Fibroblast of skin of abdomen (primary cell): ENCODE measurements around the gene REV1.
"Not testable (repeated sequence)": the region's sequence is repeated elsewhere in the genome, so short reads cannot be mapped to it uniquely, and the experiment has no call there.

ENCODE experiments used
- DNase-seq: peaks from one replicate; pipeline ENCODE4 v3.0.0-alpha.2; 2013

Gene REV1

DNA sequence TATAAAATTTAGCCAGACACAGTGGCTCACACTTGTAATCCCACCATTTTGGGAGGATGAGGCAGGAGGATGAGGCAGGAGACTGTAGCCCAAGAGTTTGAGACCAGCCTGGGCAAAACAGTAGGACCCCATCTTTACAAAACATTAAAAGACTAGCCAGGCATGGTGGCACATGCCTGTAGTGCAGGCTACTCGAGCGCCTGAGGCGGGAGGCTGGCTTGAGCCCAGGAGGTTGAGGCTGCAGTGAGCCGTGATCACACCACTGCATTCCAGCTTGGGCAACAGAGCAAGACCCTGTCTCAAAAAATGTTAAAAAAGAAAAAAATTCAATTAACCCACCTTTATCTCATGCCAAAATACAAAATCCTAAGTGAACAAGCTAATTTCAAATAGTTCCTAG is 4.0 kb downstream of the REV1 start:
- DNase-seq: no peak

DNA sequence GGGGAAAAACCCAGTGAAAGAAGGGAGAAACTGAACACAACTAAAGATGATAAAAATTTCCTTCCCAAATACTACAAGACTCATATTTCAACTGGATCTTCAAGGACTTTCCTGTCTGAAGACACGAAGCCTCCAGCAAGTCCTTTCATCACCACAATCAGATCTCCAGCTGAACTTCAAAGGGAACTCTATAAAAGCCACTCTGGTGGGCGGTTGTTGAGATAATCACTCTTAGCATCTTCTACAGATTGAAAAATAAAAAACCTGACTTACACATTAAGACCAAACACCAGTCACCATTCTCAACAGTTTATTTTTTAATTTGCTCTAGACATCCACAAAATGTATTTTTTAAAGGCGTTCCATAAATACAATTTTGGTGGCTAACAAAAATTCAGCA is 4.4 kb downstream of the REV1 start:
- no peak for DNase-seq

DNA sequence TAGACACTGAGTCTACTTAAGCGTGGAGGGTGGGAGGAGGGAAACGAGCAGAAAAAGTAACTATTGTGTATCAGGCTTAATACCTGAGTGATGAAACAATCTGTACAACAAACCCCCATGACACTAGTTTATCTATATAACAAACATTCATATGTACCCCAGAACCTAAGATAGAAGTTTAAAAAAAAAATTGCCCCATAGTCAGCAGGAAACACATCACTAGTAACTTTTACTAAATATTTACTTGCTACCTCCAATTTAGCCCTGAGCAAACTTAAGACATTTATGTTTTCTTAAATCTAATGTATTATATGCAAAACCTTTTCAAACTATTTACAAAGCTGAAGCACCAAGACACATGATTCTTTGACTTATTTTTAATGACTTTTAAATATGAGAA is 5.6 kb downstream of the REV1 start:
- no peak for DNase-seq

DNA sequence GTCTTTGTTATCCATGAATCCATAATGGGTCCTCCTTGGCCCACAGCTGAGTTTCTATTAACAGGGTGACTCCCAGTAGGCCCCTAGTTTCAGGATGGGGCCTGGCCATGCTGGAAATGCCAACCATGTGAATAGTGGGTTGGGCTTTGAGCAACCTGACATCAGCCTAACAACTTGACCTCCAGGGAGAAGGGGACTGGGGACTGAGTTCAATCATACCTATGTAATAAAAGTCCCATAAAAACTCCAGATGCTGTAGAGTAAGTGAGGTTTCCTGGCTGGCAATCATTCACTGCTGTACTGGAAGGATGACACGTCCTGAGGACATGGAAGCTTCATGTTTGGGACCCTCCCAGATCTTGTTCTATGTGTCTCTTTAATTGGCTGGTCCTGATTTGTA is 7.9 kb downstream of the REV1 start:
- peak; percentile 30 for DNase-seq

DNA sequence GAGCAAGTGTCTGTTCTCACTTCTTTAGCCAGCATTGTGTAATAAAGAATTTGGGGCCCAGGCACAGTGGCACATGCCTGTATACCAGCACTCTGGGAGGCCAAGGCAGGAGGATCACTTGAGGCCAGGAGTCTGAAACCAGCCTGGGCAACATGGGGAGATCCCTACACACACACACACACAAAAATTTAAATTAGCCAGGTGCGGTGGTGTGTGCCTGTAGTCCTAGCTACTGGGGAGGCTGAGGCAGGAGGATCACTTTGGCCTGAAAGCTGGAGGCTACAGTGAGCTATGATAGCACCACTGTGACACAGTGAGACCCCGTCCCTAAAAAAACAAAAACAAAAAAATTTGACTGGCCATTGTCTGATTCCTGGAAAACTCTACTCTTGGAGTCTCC is 8.3 kb downstream of the REV1 start:
- DNase-seq: no peak

DNA sequence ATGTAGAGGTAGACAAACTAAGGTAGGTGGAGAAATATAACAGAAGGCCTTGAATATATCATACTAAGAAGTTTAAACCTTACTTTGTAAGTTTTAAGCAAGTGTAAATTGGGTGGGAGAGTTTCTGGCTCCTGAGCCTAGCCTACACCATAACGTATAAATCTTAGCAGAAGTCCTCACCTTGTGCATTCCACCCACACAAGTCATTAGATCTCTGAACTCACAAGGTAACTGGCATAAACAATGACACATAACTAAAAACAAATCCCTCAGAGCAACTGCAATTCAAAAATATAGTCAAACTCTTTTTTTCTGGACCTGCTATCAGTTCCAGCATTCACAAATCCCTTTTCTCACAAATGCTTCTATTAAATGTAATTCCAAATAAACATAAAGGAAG is 9.4 kb downstream of the REV1 start:
- DNase-seq: no peak

DNA sequence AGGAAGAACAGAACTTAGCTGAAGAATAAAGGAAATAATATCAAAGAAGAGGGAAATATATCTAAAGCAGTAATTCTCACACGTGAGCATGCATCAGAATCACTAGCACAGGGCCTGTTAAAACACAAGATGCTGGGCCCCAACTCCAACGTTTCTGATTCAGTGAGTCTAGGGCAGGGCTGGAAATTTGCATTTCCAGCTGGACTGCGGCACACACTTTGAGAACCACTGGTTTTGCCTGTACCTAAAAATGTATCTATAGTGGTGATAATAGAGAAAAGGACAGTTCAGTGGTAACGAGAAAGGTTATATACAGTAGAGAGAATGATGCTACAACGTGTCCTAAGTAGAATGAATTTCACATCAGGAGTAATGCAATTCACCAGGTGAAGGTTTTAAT is 11.2 kb downstream of the REV1 start:
- no peak for DNase-seq

DNA sequence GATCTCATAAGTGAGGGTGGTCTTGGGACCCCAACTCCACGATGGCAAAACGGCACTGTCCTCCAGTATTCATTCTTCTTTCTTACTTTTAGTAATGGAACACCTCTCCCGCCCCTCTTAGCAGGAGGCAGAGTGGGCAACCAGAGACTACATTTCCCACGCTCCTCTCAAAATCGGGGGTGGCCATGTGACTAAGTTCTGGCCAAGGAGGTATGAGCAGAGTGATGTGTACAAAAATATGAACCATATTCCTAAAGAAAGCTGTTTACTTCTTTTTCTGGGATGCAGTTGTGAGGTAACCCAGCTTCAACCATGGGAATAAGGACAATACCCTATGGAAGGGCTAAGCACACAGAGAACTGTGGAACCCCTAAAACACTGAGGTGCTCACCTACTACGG is 12.8 kb downstream of the REV1 start:
- no peak for DNase-seq

DNA sequence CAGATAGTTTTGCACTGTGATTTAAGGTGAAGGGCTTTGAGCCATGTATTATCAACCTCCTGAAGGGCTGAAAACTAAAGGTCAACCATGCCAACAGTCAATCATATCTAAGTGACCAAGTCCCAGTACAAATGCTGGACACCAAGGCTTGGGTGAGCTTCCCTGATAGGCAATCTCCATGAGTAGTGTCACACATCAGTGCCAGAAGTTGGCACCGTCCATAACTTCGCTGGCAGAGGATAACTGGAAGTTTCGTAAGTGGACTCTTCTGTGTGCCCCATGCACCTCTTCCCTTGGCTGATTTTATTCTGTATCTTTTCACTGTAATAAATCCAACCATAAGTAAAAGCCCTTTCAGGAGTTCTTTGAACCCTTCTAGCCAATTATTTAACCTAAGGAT is 13.2 kb downstream of the REV1 start:
- no peak for DNase-seq

DNA sequence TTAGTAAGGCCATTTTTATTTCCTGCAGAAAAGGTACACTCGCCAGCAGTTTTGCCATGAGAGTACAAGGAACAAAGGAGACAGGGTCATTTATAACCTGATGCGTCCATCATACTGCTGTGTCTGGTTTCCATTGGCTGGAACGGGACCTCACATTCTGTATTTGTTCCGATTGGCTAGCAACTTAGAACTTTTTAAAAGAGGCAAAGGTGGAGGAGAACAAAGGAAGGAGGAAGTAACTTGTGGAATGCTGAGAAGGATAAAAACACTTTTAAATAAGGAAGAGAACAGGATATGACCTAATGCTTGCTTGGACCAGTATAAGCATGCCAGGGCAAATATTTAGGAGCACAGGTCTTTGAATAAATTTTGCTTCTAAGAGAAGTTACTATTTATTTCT is 14.7 kb downstream of the REV1 start:
- DNase-seq: not testable (repeated sequence)

DNA sequence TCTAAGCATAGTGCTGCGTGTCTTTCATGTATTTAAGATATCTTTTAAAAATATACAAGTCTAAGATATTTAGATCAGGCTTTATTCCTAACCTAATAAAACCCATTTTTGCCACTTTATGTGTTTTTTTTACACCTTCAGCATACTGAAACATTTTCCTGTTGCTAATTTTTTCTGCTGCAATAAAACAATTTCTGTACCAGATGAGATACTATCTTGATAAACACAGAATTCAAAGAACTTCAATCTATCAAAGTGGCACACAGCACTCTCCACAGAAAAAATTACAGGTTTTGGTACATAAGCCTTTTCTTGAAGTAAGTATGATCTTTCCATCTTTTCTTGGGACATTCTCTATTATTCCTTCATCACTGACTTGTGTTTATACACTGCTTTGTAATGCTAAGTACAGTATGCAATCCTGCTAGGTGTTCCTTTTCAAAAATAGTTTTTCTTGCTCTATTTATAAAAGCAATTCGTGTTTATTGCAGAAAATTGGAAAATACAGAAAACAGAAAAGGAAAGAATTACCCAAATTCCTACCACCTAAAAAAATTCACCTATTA is 16.2 kb downstream of the REV1 start:
- no peak for DNase-seq

DNA sequence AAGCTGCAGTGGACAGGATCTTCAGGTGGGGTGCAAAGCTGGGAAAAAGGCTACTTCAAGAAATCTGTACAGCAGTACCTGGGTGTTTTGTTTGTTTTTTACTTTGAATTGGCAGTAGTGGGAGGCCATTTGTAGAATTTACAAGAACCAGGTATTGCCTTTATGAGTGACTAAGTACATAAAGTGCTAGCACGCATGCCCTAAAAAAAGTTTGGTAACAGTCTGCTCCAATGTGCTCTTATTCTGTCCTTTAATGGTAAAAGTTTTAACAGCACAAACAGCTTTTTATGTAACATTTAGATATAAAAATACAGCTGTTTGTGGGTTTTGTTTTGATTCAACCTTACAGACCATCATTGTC is 17.2 kb downstream of the REV1 start:
- no peak for DNase-seq

DNA sequence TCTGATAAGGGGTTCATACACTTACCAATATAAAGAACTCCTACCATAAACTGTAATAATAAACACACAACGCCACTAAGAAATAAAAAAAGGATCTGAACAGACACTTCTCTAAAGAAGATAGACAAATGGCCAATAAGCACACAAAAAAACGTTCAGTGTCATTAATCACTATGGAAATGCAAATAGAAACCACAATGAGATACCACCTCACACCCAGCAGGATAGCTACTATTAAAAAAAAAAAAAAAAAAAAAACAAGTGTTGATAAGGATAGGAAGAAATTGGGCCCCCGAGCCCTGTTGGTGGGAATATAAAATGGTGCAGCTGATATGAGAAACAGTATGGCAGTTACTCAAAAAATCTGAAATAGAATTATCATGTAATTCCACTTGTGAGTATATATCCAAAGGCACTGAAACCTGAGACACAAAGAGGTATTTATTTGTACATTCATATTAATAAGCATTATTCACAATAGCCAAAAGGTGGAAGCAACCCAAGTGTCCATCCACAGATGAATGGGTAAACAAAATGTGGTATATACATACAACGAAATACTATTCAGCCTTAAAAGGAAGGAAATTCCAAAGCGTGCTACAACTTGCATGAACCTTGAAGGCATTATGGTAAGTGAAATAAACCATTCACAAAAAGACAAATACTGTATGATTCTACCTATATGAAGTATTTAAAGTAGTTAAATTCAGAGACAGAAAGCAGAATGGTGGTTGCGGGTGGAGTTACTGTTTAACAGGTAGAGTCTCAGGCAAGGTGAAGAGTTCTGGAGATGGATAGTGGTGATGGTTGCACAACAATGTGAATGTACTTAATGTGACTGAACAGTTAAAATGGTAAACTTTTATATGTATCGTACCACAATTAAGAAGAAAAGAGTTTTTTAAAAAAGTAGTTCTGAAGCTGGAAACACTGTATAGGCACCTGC is 17.9 kb downstream of the REV1 start:
- DNase-seq: no peak

DNA sequence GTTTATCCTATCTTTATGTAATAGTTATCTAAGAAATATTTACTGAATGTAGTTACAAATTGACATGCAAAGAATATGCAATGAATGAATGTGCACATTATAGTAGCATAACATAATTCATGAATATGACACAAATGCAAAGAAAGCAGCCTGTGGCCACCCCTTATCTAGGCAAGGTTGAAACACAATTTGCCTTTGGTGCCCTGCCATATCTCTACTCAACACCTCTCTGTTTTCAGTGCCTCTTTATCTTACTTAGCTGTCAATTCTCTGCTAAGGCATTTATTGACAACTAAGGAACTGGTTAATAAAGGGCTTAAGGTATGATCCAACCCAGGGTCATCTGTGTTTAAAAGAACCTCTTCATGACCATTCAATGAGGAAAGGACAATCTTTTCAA is 18.9 kb downstream of the REV1 start:
- no peak for DNase-seq

DNA sequence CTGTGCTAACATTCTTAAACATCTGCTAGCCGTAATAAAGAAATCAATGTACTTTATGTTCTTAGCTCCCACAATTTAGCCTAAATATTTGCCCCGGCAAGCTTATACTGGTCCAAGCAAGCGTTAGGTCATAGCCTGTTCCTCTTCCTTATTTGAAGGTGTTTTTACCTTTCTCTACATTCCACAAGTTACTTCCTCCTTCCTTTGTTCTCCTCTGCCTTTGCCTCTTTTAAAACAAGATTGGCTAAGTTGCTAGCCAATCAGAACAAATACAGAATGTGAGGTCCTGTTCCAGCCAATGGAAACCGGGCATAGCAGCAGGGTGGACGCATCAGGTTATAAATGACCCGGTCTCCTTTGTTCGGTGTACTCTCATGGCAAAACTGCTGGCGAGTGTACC is 19.4 kb downstream of the REV1 start:
- not testable (repeated sequence) for DNase-seq

DNA sequence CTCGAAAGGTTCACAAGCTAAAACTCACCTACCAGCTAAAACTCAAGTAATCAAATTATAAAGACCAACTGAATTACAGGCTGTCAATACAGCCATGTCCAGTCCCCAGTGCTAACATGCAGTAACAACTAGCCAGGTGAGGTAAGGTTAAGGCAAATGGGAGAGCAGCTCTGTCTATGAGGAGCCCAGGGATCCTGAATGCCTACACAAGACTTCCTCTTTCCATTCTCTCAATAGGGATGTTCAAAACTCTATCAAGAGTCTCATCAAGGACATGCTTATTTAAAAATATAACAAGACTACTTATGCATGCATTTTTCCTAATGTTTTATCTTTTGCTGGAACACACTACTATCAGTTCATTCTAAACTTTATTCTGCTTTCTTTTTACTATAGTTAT is 20.4 kb downstream of the REV1 start:
- no peak for DNase-seq

DNA sequence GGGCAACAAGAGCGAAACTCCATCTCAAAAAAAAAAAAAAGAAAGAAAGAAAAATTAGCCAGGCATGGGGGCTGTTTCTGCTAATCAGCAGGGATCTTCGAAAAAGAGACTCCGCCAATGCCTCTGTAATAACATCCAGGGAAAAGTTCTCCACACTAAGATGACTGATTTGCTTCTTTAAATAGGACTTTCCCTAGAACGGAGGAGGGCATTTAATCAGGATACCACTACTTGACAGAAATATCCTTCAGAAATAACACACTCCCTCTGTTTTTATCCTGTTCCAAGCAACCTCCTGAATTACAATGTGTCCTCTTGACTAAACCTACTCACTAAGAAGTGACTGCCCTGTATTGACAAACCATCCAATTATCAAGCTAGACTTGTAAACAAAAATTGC is 21.7 kb downstream of the REV1 start:
- DNase-seq: no peak

DNA sequence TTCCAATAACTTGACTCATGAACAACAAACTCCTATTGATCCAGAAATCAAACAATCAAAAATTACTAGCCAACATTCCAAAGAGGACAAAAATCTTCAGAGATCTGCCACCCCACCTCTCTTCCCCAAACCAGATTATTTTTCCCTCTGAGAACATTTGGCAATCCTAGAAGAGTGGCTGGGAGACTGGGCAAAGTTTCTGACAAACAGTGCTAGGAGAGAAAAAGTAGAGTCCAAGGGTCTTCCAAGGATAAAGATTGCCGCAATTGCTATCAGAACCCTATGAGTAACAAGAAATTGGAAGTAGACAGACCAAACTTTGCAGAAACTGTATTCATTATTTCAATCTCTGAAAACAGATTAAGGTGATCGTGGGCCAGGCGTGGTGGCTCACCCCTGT is 22.4 kb downstream of the REV1 start:
- no peak for DNase-seq

DNA sequence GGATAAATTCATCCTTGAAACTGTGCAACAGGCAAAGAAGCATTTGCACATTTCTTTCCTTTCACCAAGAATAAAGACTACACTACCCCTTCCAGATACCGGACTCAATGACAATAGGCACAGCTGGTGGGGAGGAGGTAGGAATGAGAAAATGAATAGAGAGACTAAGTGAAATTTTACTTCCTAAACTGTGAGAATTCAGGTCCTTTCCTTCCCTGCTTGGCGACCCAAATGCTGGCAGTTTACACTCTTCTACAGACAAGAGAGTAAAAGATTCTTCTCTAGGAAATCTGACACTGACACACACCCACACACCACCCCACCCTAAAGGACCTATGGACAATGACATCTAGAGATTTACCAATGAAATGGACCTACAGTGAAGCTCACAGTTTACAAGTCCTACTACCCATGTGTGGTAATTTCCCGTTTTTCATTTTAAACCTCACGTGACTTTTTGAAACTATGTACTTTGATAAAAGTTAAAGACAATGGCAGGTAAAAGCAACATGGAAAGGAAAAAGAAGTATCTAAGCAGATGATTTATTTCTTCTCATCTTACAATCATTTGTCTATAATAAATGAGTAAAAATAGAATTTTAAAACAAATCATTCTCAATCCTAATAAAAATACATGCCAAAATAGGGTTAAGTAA is 27.9 kb downstream of the REV1 start:
- no peak for DNase-seq

DNA sequence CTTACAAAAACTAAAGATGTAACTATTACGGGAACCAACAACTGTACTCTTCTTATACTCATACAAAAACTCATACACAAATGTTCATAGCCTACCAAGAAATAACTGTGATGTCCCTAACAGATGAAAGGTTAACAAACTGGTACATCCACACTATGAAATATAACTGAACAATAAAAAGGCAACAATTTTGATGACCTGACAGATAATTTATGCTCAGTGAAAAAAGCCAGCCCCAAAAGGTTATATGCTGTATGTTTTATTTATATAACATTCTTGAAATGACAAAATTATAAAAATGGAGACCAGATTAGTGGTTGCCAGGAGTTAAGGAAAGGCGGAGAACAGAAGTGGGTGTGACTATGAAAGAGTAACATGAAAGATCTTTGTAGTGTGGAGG is 31.3 kb downstream of the REV1 start:
- DNase-seq: no peak

DNA sequence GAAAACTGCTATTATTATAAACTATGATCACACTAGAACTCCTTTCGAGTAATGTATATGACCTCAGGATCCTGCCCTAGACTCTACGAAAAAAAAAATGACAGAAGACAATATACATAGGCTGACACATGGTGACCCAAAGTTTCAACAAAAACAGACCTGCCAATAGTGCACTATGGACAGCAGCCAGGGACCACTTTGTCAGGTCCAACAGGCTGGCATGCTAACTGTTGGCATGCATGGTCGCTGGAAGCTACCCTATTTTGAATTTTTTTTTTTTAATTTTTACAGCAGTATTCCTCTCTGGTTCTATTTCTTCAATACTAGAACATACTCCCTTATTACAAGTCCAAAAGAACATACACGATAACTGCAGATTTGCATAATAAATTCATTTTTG is 38.1 kb downstream of the REV1 start:
- no peak for DNase-seq

DNA sequence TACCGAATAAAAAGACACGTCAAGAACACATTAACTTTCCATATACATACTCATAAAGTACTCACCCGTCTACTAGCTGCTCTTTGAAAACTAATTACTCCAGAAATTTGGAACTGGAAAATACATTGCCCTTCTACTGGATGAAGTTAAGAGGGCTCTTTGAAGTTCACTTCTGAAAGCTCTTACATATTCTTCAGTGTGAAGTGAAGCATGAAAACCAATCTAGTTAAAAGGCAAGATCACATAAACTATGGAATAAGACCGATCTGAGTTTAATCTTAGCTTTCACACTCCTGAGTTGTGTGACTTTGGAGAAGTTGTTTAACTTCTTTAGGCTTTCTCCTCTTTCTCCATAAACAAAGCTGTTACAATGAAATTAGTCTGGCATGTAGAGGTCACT is 38.5 kb downstream of the REV1 start:
- DNase-seq: no peak

DNA sequence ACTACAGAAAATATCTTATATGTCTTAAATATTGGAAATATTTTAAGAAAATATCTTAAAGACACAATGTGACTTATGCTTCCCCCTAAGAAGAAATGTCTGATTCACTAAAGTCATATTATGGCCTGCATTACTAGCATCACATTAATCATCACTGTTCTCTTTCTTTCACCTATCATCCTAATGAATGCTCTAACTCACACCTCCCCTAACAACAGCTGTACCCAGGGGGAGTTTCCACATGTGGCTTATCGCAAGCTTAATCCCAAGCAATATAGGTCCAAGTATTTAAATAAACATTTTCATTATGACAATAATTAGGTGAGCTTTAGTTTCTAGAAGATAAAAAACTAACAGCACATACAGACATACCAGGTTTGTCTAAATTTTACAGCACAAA is 39.6 kb downstream of the REV1 start:
- no peak for DNase-seq

DNA sequence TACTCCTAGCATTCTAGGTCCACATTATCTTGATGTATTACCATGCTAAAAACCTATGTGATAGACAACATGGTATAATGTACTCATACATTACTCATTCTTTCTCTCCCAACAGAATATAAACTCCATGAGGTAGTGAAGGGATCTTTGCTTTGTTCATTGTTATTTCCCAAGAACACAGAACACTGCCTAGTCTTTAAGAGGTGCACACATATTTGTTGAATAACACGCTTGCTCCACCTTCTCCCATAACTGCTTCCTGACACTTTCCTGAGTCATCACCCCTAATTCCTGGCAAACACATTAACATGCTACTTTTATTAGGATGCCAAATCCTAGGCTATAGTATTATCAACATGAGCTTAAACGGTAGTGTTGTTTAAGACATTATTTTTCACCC is 41.3 kb downstream of the REV1 start:
- DNase-seq: peak; percentile 66
